ENCODE data around the gene PRDM11. TPM values are rescaled to one million over a fixed set of nuclear protein-coding genes. Genes with fewer than 3 reads are reported as not detected.

Gene PRDM11
- total and polyA plus RNA-seq, 2 of the 8 experiments (the other 6 are each of a cell fraction or from before 2014, with no cell fraction given): 3.6 to 11.7 TPM

- Histone ChIP-seq H4K20me1 (replicated peaks in 1 of 2; ENCODE audit: control insufficient read depth in 1 of 2, insufficient read depth in 2 of 2, low read length in 2 of 2) (peaks cover 4 to 6% of the 10 kb centered on the region in 2 experiments), H3K14ac (ENCODE audit: insufficient read length) (no peak overlapping the region), H3K36me3 (ENCODE audit: control insufficient read depth in 2 of 4, insufficient read depth in 4 of 4, low read length in 3 of 4) (no peaks in the 10 kb centered on the region), H2AFZ (ENCODE audit: low read length) (no peak overlapping the region), H3K18ac (ENCODE audit: extremely low read depth, low read length) (no peak overlapping the region), H2BK5ac (ENCODE audit: low read depth, low read length) (no peak overlapping the region), H2BK120ac (replicated peaks; ENCODE audit: low read depth, low read length) (no peak overlapping the region), H4K91ac (replicated peaks; ENCODE audit: insufficient read length, low read length) (no peak overlapping the region), H3K56ac (replicated peaks; ENCODE audit: insufficient read length, low read depth, low read length) (no peak overlapping the region), H3K9me3 (ENCODE audit: insufficient read depth in 2 of 2, low read depth in 1 of 2, low read length in 1 of 2) (peaks cover 0 to 3% of the 10 kb centered on the region in 2 experiments; a peak in 1 of 4 replicates), H3K23me2 (ENCODE audit: low read depth, low read length) (no peaks in the 10 kb centered on the region), H3K4me2 (ENCODE audit: insufficient read depth in 1 of 2, low read depth in 2 of 2, low read length in 2 of 2) (no peak overlapping the region), H3K27ac (ENCODE audit: low read depth, low read length) (no peak overlapping the region), H3K79me2 (ENCODE audit: control insufficient read depth in 1 of 2, insufficient read depth in 2 of 2, low read length in 2 of 2) (peaks cover 3 to 38% of the 10 kb centered on the region in 2 experiments; a peak in 3 of 4 replicates), H4K5ac (ENCODE audit: insufficient read length, low read depth, low read length) (no peak overlapping the region), H2AK5ac (ENCODE audit: low read depth, low read length) (no peak overlapping the region), H4K8ac (ENCODE audit: extremely low read depth, insufficient read depth, low read length) (no peak overlapping the region), H3K23ac (ENCODE audit: insufficient read length) (no peak overlapping the region), H3K4me3 (ENCODE audit: extremely low read depth in 1 of 4, insufficient read depth in 2 of 4, low read depth in 3 of 4, low read length in 4 of 4) (no peak overlapping the region), H2BK12ac (ENCODE audit: low read depth, low read length) (no peak overlapping the region), H3K79me1 (ENCODE audit: low read depth, low read length) (peaks cover 19% of the 10 kb centered on the region), H2BK15ac (ENCODE audit: low read length) (no peak overlapping the region), H3K4me1 (replicated peaks in 1 of 4; ENCODE audit: control insufficient read depth in 3 of 4, insufficient read depth in 4 of 4, low read length in 3 of 4) (peaks cover 0 to 6% (median 2%) of the 10 kb centered on the region in 4 experiments; a peak in 4 of 7 replicates), H3K4ac (replicated peaks; ENCODE audit: insufficient read length, low read depth, low read length) (no peak overlapping the region), H3K9ac (replicated peaks in 1 of 4; ENCODE audit: extremely low read depth in 1 of 4, low read depth in 3 of 4, low read length in 3 of 4) (no peak overlapping the region), H3K27me3 (replicated peaks in 1 of 4; ENCODE audit: control insufficient read depth in 3 of 4, extremely low read depth in 1 of 4, insufficient read depth in 3 of 4, low read length in 3 of 4) (no peaks in the 10 kb centered on the region), H2BK20ac (ENCODE audit: low read length) (no peak overlapping the region)
- 93% methylated on average over 6 of the region's 6 CpGs; no CpG with 5 or more reads in 1 of the 2 experiments for WGBS, 2 experiments (ENCODE audit: extremely low coverage in 1 of 2, insufficient coverage in 1 of 2, insufficient read length in 1 of 2, insufficient replicate concordance in 2 of 2, low coverage in 1 of 2, low lambda C conversion rate in 2 of 2, missing lambda C conversion rate in 1 of 2)
- ChIA-PET POLR2A (ENCODE audit: partially characterized antibody) (interaction anchor here (1.0 to 1.5 kb wide), 3 partner anchors 9 to 27 kb away, joined by 3 to 4 read pairs (median 3); no protein-coding TSS in a partner anchor), CTCF (ENCODE audit: partially characterized antibody) (interaction anchor here (0.8 to 1.7 kb wide), 3 partner anchors 37 to 79 kb away, joined by 3 to 7 read pairs (median 6); no protein-coding TSS in a partner anchor)
- no peak for FAIRE-seq
- peak in 1 of 2 experiments; percentile 16 for DNase-seq (ENCODE audit: low read depth in 1 of 2, low spot score in 2 of 2)
- no peak for TF ChIP-seq ASH2L (IDR thresholded peaks at IDR 0.05; ENCODE audit: low read length)
- no peak for TF ChIP-seq ATF3 (IDR thresholded peaks at IDR 0.05; ENCODE audit: insufficient read depth, low read depth, low read length)
- no peak for TF ChIP-seq JUN (IDR thresholded peaks at IDR 0.05; ENCODE audit: low read depth, low read length)
- no peak for TF ChIP-seq GABPA (IDR thresholded peaks at IDR 0.05; ENCODE audit: borderline replicate concordance, insufficient read depth, low read length)
- TF ChIP-seq EGR1 (IDR thresholded peaks at IDR 0.05; ENCODE audit: borderline replicate concordance, low read depth, low read length): no peak
- TF ChIP-seq HDAC2 (IDR thresholded peaks at IDR 0.05; ENCODE audit: borderline replicate concordance in 1 of 2, low read depth in 2 of 2, low read length in 2 of 2): no peak
- no peak for TF ChIP-seq SP4 (IDR thresholded peaks at IDR 0.05; ENCODE audit: low read length)
- TF ChIP-seq HDAC6 (IDR thresholded peaks at IDR 0.05; ENCODE audit: low read depth, low read length): no peak
- TF ChIP-seq TAF1 (IDR thresholded peaks at IDR 0.05; ENCODE audit: low read depth, low read length): no peak
- TF ChIP-seq E2F6 (IDR thresholded peaks at IDR 0.05): no peak
- TF ChIP-seq BCL11A (IDR thresholded peaks at IDR 0.05; ENCODE audit: low read depth in 2 of 2, low read length in 2 of 2): no peak
- TF ChIP-seq TEAD4 (IDR thresholded peaks at IDR 0.05; ENCODE audit: low read depth, low read length): no peak
Observed at GRCh38 chr11:45154276-45154675, 7.8 kb downstream of the PRDM11 start.

Measured in H1 (cell line).